HS-5 (cell line): ENCODE data around the gene LDAF1.
"Not testable (repeated sequence)": the region's sequence is repeated elsewhere in the genome, so short reads cannot be mapped to it uniquely, and the experiment has no call there.

ENCODE experiments used
- DNase-seq: peaks from one replicate; pipeline ENCODE4 v3.0.0-alpha.2; 2012; ENCODE audit warnings: low read depth

The LDAF1 gene

GRCh38 chr16:21195330-21195729, 36.9 kb downstream of the LDAF1 start:
- DNase-seq, result not testable (repeated sequence)

GRCh38 chr16:21197112-21197511, 38.6 kb downstream of the LDAF1 start:
- DNase-seq, result no peak

- DNase-seq, result no peak
These were observed 39.1 kb downstream of the LDAF1 start for GRCh38 chr16:21197621-21198020.

GRCh38 chr16:21199607-21200218, 41.2 kb downstream of the LDAF1 start:
- no peak for DNase-seq

GRCh38 chr16:21203155-21203797, 44.8 kb downstream of the LDAF1 start:
- DNase-seq, result no peak

GRCh38 chr16:21205303-21205702, 46.8 kb downstream of the LDAF1 start:
- no peak for DNase-seq

GRCh38 chr16:21206550-21206949, 48.1 kb downstream of the LDAF1 start:
- no peak for DNase-seq

- DNase-seq, result no peak
These were observed 50.2 kb downstream of the LDAF1 start for GRCh38 chr16:21208446-21209230.

- no peak for DNase-seq
These were observed 53.0 kb downstream of the LDAF1 start, which contains the start of gene ZP2 for GRCh38 chr16:21211486-21211885. ZP2 (minus strand) TSS chr16:21211574; CDS start chr16:21211547, 27 bp downstream.

GRCh38 chr16:21214086-21214485, 55.6 kb downstream of the LDAF1 start:
- no peak for DNase-seq

- DNase-seq, result no peak
These were observed 58.6 kb downstream of the LDAF1 start for GRCh38 chr16:21217121-21217520.

- no peak for DNase-seq
These were observed 59.7 kb downstream of the LDAF1 start for GRCh38 chr16:21218153-21218552.

GRCh38 chr16:21219551-21219950, 61.1 kb downstream of the LDAF1 start:
- no peak for DNase-seq

- DNase-seq, result no peak
These were observed 64.2 kb downstream of the LDAF1 start for GRCh38 chr16:21222495-21223337.

GRCh38 chr16:21223787-21224186, 65.3 kb downstream of the LDAF1 start:
- DNase-seq, result no peak

GRCh38 chr16:21224800-21225199, 66.3 kb downstream of the LDAF1 start:
- DNase-seq, result no peak

- no peak for DNase-seq
These were observed 68.3 kb downstream of the LDAF1 start for GRCh38 chr16:21226749-21227148.

GRCh38 chr16:21227866-21228265, 69.4 kb downstream of the LDAF1 start:
- no peak for DNase-seq

- DNase-seq, result no peak
These were observed 69.9 kb downstream of the LDAF1 start for GRCh38 chr16:21228361-21228872.
